GM18519 (cell line): Measurements from ENCODE around the gene ULBP2.
"Not testable (repeated sequence)": the region's sequence is repeated elsewhere in the genome, so short reads cannot be mapped to it uniquely, and the experiment has no call there.

Experiments used
- ATAC-seq: cut with Tn5 transposase; IDR thresholded peaks from one replicate; pipeline ENCODE4 v1.9.1; 2021; ENCODE audit warnings: mild to moderate bottlenecking, moderate library complexity; ENCODE audit not compliant: unreplicated experiment, low FRiP score

The ULBP2 gene

DNA sequence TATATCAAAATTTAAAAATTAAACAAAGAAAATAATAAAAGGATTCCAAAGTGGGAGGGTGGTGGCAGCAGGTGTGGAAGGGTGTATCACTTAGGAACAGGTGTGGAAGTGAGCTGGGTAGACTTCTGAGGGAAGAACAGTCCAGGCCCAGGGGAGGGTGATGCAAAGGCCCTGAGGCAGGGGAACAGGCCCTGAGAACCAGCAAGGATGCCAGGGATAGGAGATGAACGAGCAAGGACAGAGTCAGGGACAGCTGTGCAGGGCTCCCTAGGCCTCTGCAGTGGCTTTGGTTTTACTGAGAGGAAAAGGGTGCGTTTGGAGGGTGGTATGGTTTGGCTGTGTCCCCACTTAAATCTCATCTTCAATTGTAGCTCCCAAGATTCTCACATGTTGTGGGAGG, 34.5 kb upstream of the ULBP2 start:
- no peak for ATAC-seq

- ATAC-seq: not testable (repeated sequence)
These were observed 33.3 kb upstream of the ULBP2 start for GRCh38 chr6:149908480-149908879.

DNA sequence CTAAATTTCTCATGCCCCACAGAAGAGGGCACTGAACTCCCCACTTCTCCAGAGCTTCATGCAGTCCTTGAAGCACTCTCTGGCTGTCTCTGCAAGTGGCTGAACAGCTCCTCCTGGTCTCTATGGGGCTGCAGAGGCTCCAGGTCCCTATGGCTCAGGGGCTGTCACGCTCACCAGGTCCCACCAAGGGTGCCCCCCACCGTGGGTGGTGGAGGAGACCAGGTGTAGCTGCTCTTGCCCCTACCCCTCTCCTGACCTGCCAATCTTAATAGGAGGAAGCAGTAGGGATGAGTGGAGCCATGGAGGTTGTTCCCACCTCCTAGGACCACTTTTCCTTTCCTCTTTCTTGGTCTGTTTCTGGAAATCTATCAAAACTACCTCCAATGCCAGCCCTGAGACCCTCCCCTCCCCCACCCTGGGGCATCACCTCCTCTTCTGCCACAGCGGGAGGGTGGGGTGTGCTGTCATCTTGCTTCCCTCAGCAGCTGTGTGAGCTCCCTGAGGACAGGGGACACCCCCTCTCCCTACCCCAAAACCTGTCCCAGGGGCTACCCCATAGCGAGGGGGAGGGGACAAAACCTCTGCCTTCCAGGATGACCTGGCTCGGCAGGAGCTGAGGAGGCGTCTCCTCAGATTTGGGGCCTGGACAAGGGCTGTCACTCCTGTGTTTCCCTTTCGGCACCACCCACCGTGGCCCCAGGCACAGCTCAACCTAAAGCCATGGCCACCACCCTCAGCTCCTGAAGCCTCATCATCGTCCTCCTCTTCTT, 31.9 kb upstream of the ULBP2 start:
- no peak for ATAC-seq

DNA sequence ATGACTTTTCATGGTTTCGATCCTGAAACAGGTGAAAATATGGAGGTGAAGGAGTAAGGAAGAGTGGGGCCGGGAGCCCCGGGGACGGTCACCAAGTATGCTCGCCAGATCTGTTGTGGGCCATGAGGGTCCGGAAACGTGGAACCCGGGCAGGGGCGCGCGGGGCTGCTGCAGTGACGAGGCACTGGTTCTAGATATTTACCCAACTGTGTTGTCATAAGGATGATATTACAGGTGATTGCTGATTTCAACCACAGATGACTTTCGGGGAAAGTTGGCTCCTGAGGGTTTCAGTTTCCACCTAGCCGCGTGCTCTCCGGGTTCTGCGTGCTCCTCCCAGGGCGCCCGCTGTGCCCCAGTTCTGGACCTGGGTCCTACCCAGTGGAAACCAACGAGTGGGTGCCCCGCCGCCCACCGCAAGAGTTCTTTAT, 31.1 kb upstream of the ULBP2 start:
- no peak for ATAC-seq

DNA sequence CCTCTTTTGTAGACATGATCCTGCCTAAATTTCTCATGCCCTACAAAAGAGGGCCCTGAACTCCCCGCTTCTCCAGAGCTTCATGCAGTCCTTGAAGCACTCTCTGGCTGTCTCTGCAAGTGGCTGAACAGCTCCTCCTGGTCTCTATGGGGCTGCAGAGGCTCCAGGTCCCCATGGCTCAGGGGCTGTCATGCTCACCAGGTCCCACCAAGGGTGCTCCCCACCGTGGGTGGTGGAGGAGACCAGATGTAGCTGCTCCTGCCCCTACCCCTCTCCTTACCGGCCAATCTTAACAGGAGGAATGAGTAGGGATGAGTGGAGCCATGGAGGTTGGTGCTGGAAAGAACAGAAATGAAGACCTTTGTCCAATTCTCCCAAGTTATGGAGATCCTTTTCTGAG, 29.1 kb upstream of the ULBP2 start:
- ATAC-seq: not testable (repeated sequence)

GRCh38 chr6:149913085-149913484, 28.7 kb upstream of the ULBP2 start:
- no peak for ATAC-seq

- no peak for ATAC-seq
These were observed 28.1 kb upstream of the ULBP2 start for GRCh38 chr6:149913540-149914240.

DNA sequence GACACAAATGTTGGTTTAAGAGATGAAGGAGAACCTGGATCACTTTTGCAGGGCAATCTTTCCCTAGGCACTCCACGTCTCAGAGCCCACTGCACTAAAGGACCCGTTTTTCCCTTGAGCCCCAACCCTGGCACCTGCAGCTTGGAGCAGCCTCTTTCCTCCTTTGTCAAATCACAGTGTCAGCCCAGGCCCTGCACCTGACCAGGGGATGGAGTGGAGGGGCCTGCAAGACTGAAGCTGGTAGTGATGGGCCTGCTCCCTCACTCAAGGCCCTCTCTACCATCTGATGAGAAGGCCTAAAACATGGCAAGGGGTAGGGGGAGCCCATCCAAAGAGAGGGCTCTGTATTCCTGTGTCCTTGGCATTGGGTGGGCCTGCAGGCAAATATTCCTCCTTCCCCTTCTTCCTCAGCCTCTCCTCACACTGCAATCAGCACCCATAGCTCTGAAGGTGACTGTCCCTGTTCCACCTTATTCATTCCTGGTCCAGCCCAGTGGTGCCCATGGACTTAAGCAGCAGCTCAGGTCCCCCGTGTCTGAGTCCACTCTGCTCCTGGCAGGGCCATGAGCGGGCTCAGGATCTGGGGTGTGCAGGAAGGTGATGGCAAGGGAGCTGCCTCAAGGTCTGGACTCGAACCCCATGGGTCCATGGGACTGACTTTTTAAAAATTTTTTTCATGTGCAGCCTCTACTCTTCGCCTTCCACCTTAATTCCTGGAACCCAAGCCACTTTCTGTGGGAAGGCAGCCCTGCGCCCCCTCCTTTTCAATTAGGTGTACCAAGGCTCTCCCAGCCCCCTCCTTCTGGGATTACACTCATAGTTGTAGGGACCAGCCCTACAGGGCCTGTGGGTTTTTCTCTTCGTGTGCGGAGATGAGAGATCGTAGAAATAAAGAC, 25.6 kb upstream of the ULBP2 start:
- ATAC-seq: no peak

- ATAC-seq: no peak
These were observed 24.1 kb upstream of the ULBP2 start for GRCh38 chr6:149917679-149918078.

DNA sequence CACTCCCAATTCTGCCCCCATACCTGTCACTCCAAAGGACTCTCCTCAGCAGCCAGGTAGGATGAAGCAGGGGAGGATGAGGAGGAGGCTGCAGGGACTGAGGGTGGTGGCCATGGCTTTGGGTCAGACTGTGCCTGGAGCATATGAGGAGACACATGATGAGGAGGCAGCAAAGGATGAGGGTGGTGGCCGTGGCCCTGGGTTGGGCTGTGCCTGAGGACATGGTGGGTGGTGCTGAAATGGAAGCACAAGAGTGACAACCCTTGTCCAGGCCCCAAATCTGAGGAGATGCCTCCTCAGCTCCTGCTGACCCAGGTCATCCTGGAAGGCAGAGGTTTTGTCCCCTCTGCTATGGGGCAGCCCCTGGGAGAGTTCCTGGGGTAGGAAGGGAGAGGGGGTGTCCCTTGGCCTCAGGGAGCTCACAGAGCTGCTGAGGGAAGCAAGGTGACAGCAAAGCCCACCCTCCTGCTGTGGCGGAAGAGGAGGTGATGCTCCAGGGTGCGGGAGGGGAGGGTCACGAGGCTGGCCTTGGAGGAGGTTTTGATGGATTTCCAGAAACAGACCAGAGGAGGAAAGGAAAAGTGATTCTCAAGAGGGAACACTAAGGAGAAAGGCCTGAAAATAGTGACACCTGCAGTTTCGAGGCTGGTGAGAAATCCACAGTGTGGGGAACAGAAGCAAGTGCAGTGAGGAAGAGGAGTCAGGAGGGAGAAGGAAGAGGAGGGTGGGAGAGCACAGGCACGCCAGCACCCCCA, 23.5 kb upstream of the ULBP2 start:
- ATAC-seq: no peak

DNA sequence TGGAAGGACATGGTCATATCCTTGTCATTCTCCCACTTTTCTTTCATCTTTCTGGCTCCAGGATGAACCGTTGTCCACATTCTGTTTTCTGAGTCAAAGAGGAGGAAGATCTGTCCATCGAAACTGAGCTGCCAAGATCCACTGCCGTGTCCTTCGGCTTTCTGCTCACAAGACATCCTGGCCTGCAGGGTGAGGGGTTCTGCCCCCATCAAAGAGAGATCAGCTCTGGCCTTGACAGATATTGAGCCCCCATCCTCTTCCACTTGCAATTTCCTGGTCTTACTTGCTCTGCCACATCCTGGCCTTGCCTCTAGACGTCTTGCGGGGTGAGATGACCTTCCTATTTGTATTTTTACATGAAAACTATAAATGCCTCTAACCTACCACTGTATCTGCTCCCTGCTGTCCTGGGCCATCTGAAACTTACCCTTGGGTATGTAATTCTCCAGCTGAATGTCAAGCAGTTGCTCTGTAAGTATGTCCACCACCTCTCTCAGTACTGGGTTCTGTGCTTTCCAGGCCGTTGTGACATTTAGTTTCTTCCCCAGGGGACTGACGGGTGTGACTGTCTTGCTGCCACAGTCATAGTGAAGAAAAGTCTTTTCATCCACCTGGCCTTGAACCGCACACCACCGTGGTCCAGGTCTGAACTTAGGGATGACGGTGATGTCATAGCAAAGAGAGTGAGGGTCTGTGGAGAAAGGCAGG, 22.5 kb upstream of the ULBP2 start:
- ATAC-seq: not testable (repeated sequence)

- ATAC-seq: no peak
These were observed 22.0 kb upstream of the ULBP2 start for GRCh38 chr6:149919834-149920225.

- no peak for ATAC-seq
These were observed 20.5 kb upstream of the ULBP2 start for GRCh38 chr6:149921361-149921760.

DNA sequence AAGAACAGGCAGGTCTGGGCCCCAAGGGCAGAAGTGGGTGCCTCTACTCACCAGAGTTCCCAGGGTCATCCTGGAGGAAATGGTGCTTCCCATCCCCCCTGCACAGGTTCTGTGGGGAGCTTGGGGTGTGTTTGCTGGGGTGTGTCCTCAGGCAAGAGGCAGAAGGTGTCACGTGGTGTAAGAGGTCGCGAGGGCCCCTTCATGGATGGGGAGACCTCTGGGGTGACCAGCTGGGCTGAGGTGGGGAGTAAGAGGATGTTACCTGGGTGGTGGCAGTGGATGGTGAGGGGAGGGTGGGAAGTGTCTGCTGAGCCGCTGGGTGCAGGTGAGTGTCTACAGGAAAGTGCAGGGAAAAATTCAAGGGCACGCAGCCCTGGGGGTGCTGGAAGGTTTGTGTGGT, 19.7 kb upstream of the ULBP2 start:
- not testable (repeated sequence) for ATAC-seq

- ATAC-seq: peak; percentile 51
These were observed 19.0 kb upstream of the ULBP2 start, which contains the start of gene RAET1G for GRCh38 chr6:149922642-149923326. Gene RAET1G, minus strand, starts transcription at chr6:149923121. Its CDS starts 111 bp downstream, at chr6:149923010.

DNA sequence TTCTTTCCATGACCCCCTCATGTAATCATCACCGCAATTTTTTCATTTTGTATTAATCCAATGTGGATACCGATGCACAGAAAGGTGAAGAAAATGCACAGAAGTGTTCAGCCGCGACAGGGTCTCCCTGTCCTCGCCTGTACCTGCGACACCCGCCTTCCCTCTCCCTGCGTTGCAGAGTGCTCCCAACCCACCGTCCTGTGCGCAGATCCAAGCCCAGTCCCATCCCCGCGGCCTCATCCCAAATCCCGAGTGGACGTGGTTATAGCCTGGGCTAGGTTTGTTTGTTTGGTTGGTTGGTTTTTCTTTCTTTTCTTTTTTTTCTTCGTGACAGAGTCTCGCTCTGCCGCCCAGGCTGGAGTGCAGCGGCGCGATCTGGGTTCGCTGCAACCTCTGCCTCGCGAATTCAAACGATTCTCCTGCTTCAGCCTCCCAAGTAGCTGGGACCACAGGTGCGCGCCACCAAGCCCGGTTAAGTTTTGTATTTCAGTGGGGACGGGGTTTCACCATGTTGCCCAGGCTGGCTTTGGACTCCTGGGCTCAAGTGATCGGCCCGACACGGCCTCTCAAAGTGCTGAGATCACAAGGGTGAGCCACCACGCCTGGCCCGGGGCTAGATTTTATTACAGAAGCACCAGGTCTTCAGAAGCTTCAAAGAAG, 18.4 kb upstream of the ULBP2 start:
- ATAC-seq: no peak

GRCh38 chr6:149924206-149924932, 17.4 kb upstream of the ULBP2 start:
- ATAC-seq: no peak

GRCh38 chr6:149924933-149925252, 16.9 kb upstream of the ULBP2 start:
- no peak for ATAC-seq
